Smooth muscle cell (in vitro differentiated cells): ENCODE data around the gene SEC14L1. TPM values are rescaled to one million over a fixed set of nuclear protein-coding genes. Genes with fewer than 3 reads are reported as not detected.

Experiments used
- DNase-seq: peaks from one replicate; lab custom pipeline; 2025; ENCODE audit not compliant: unreplicated experiment; lab: John Stamatoyannopoulos, UW
- H2AFZ ChIP-seq: fragments of 200-600 bp; sonication (generic); 2 replicates; pipeline ENCODE4 v1.6.0; 2016; ENCODE audit warnings: antibody characterized with exemption, low read depth, mild to moderate bottlenecking
- H3F3A ChIP-seq: fragments of 200-600 bp; sonication (generic); 2 replicates; pipeline ENCODE4 v1.6.0; 2017; ENCODE audit warnings: antibody characterized with exemption, low read depth
- H3K27ac ChIP-seq: fragments of 200-600 bp; sonication (generic); 2 replicates; pipeline ENCODE4 v1.5.1; 2016; ENCODE audit warnings: low read depth, mild to moderate bottlenecking
- H3K27me3 ChIP-seq: fragments of 200-600 bp; sonication (generic); 2 replicates; pipeline ENCODE4 v1.6.1; 2016; ENCODE audit warnings: low read depth, mild to moderate bottlenecking
- H3K36me3 ChIP-seq: fragments of 200-600 bp; sonication (generic); 2 replicates; pipeline ENCODE4 v1.5.1; 2016; ENCODE audit warnings: low read depth
- H3K4me1 ChIP-seq: fragments of 200-600 bp; sonication (generic); 2 replicates; pipeline ENCODE4 v1.5.1; 2016; ENCODE audit warnings: low read depth
- H3K4me2 ChIP-seq: fragments of 200-600 bp; sonication (generic); 2 replicates; pipeline ENCODE4 v1.6.0; 2016; ENCODE audit warnings: mild to moderate bottlenecking
- H3K4me3 ChIP-seq: fragments of 200-600 bp; sonication (generic); 2 replicates; pipeline ENCODE4 v1.5.1; 2016; ENCODE audit warnings: mild to moderate bottlenecking
- H3K79me2 ChIP-seq: fragments of 200-600 bp; sonication (generic); 2 replicates; pipeline ENCODE4 v1.6.0; 2016; ENCODE audit warnings: low read depth, mild to moderate bottlenecking
- H3K9ac ChIP-seq: fragments of 200-600 bp; sonication (generic); 2 replicates; pipeline ENCODE4 v1.6.0; 2016; ENCODE audit warnings: low read depth
- H3K9me3 ChIP-seq: fragments of 200-600 bp; sonication (generic); replicated peaks from 2 replicates; pipeline ENCODE4 v1.5.1; 2016; ENCODE audit warnings: low read depth
- H4K20me1 ChIP-seq: fragments of 200-600 bp; sonication (generic); 2 replicates; pipeline ENCODE4 v1.6.0; 2016; ENCODE audit warnings: low read depth
- WGBS: methylation state at CpG from one replicate; pipeline ENCODE4 v1.1.7; 2016; ENCODE audit warnings: low lambda C conversion rate; 5-methylcytosine and 5-hydroxymethylcytosine counted together
- polyA plus RNA-seq: library from polyadenylated mRNA; unstranded; fragments of >200 nt; fragmentation: Nextera tagmentation; extraction: Ambion mirVana; gene quantifications from 2 replicates; pipeline ENCODE4 v1.2.1, GENCODE V29; 2016
- total RNA-seq: library from RNA; depleted of rRNA; stranded (reverse); fragments of >200 nt; gene quantifications from 2 replicates; pipeline ENCODE4 v1.2.3, GENCODE V29; 2014
- TF ChIP-seq, protein P1 (sequence below): fragments of 200-600 bp; sonication (generic); IDR thresholded peaks from 2 replicates; pipeline ENCODE4 v1.5.1; 2017; ENCODE audit warnings: borderline replicate concordance, mild to moderate bottlenecking, antibody characterized with exemption; ENCODE audit not compliant: insufficient read depth, poor library complexity, severe bottlenecking

The SEC14L1 gene
- total and polyA plus RNA-seq, 2 experiments from 2014 or later, result 25.1 to 25.8 TPM

DNA sequence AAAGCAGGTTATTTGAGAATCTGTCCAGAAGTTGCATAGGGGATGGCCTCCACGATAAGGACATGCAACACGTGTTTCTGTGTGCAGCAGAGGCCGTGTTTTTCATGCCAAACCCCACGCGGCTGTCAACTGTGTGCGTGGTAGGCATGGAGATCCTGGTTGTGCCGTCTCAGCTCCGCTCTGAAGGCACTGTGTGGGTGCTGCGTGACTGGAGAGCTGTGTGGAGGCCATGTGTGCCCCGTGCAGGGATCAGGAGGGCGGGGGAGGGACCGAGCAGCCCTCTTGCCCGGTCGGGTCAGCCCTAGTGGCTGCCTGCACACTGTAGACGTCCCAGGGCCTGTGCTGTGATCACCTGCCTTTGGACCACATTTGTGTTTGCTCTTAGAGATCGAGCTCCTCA, 74.5 kb downstream of the SEC14L1 start:
- Histone ChIP-seq H3K36me3 (no peaks in the 10 kb centered on the region), H3K27ac (no peak overlapping the region), H3K4me2 (no peak overlapping the region), H3K27me3 (no peaks in the 10 kb centered on the region), H4K20me1 (peaks cover 16% of the 10 kb centered on the region), H3K79me2 (no peaks in the 10 kb centered on the region), H2AFZ (no peak overlapping the region), H3K4me3 (no peak overlapping the region), H3F3A (no peaks in the 10 kb centered on the region), H3K9me3 (no peaks in the 10 kb centered on the region), H3K4me1 (no peaks in the 10 kb centered on the region), H3K9ac (no peak overlapping the region)
- 98% methylated on average over 16 of the region's 16 CpGs for WGBS
- no peak for DNase-seq
- TF ChIP-seq, protein P1, sequence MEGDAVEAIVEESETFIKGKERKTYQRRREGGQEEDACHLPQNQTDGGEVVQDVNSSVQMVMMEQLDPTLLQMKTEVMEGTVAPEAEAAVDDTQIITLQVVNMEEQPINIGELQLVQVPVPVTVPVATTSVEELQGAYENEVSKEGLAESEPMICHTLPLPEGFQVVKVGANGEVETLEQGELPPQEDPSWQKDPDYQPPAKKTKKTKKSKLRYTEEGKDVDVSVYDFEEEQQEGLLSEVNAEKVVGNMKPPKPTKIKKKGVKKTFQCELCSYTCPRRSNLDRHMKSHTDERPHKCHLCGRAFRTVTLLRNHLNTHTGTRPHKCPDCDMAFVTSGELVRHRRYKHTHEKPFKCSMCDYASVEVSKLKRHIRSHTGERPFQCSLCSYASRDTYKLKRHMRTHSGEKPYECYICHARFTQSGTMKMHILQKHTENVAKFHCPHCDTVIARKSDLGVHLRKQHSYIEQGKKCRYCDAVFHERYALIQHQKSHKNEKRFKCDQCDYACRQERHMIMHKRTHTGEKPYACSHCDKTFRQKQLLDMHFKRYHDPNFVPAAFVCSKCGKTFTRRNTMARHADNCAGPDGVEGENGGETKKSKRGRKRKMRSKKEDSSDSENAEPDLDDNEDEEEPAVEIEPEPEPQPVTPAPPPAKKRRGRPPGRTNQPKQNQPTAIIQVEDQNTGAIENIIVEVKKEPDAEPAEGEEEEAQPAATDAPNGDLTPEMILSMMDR, result no peak

DNA sequence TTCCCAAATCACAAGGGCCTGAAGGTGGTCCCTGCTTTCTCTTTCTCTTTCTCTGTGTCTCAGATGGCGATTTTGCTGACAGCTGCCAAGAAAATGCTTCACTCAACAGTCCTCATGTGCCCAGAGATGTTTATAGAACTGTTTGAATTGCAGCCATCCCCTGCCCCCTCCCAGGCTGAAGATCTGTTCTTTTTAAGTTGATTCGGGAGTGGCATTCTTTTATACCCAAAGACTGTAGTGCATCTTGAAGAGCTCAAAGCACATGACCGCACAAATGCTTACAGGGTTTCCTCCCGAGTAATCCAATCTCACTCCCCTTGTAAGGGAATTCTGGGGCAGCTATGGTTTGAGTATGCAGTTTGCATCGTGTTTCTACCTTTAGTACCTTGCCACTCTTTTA, 75.7 kb downstream of the SEC14L1 start:
- Histone ChIP-seq H3K27ac (no peak overlapping the region), H3K27me3 (no peaks in the 10 kb centered on the region), H3K36me3 (no peaks in the 10 kb centered on the region), H3K4me1 (no peaks in the 10 kb centered on the region), H3K9ac (no peak overlapping the region), H3K4me2 (no peak overlapping the region), H3F3A (no peaks in the 10 kb centered on the region), H4K20me1 (peaks cover 8% of the 10 kb centered on the region), H3K4me3 (no peak overlapping the region), H3K9me3 (no peaks in the 10 kb centered on the region), H2AFZ (no peak overlapping the region), H3K79me2 (no peaks in the 10 kb centered on the region)
- 98% methylated on average over 5 of the region's 5 CpGs for WGBS
- no peak for DNase-seq
- TF ChIP-seq, protein P1, result no peak

DNA sequence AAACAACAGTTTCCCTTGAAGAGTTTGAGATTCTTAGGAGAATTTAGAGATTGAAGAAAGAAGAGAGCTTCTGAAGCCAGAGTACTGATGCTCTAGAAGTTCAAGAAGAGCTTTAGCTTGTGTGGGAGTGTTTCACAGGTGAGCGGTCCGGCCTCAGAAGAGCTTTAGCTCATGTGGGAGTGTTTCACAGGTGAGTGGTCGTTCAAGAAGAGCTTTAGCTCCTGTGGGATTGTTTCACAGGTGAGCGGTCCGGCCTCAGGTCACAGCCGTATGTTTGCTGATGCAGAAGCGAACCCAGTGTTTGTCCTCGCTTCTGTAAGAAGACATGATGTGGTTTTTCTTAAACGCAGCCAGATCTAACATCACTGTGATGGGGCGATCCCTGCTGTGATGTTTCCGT, 76.4 kb downstream of the SEC14L1 start:
- no peaks in the 10 kb centered on the region for H3K4me1 ChIP-seq
- peaks cover 8% of the 10 kb centered on the region for H4K20me1 ChIP-seq
- whole genome bisulfite sequencing, result 97% methylated on average over 11 of the region's 11 CpGs
- no peaks in the 10 kb centered on the region for H3K79me2 ChIP-seq
- no peaks in the 10 kb centered on the region for H3F3A ChIP-seq
- no peaks in the 10 kb centered on the region for H3K36me3 ChIP-seq
- DNase-seq, result no peak
- no peak overlapping the region for H3K9ac ChIP-seq
- H3K27me3 ChIP-seq, result no peaks in the 10 kb centered on the region
- no peak overlapping the region for H3K27ac ChIP-seq
- TF ChIP-seq, protein P1, result no peak
- H3K4me3 ChIP-seq, result no peak overlapping the region
- H3K4me2 ChIP-seq, result no peak overlapping the region
- H2AFZ ChIP-seq, result no peak overlapping the region
- H3K9me3 ChIP-seq, result no peaks in the 10 kb centered on the region

DNA sequence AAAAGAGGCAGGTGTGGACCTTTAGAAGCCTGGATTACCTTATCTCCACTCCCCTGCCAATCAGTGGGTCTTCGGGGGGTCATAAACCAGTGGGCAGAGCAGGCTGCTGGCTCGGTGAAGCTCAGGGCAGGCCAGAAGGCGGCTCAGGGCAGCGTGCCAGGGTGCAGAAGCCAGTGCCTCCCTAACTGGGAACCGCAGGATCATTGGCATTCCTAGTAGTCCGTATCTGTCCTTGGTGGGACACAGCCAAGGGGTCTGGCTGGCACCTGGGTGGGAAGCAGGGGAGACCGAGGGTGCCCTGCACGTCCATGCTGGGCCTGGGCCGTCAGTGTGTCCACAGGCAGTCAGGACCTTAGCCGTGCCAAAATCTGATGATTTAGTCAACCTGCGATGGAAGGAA, 76.8 kb downstream of the SEC14L1 start:
- WGBS, result 100% methylated on average over 11 of the region's 11 CpGs
- Histone ChIP-seq H3K27ac (no peak overlapping the region), H3K79me2 (no peaks in the 10 kb centered on the region), H3K36me3 (no peaks in the 10 kb centered on the region), H3K4me1 (no peaks in the 10 kb centered on the region), H3K9me3 (no peaks in the 10 kb centered on the region), H3F3A (no peaks in the 10 kb centered on the region), H2AFZ (no peak overlapping the region), H3K4me2 (no peak overlapping the region), H3K9ac (no peak overlapping the region), H4K20me1 (peaks cover 8% of the 10 kb centered on the region), H3K4me3 (no peak overlapping the region), H3K27me3 (no peaks in the 10 kb centered on the region)
- TF ChIP-seq, protein P1, result no peak
- DNase-seq, result no peak
